Lower leg skin (tissue), 4 donors: ENCODE measurements around the gene ABLIM1. TPM values are rescaled to one million over a fixed set of nuclear protein-coding genes. Genes with fewer than 3 reads are reported as not detected.

ENCODE experiments used
- DNase-seq, 2 donors: peaks; one replicate each; pipeline ENCODE4 v3.0.0-alpha.2; 2019; ENCODE audit warnings: low spot score in 2 of 2
- H3K4me3 ChIP-seq: fragments of 200-600 bp; sonication (generic); 2 replicates; pipeline ENCODE4 v1.5.1; 2017; ENCODE audit warnings: mild to moderate bottlenecking, low read depth; ENCODE audit not compliant: poor library complexity, severe bottlenecking
- CTCF ChIP-seq, 3 donors: fragments of 450-650 bp; IDR thresholded peaks; one replicate each; pipeline ENCODE4 v1.5.1; 2016; ENCODE audit warnings: antibody characterized with exemption in 3 of 3, mild to moderate bottlenecking in 3 of 3, moderate library complexity in 2 of 3
- POLR2A ChIP-seq, 2 donors: fragments of 450-650 bp; IDR thresholded peaks; one replicate each; pipeline ENCODE4 v1.6.1; 2016 to 2017; ENCODE audit warnings: antibody characterized with exemption in 2 of 2, mild to moderate bottlenecking in 1 of 2, moderate library complexity in 1 of 2
- WGBS, 2 donors: methylation state at CpG; one replicate each; pipeline ENCODE4 v1.1.5; 2018; 5-methylcytosine and 5-hydroxymethylcytosine counted together
- intact Hi-C: fragments of 100-400 bp; cut with DNase I; formaldehyde crosslinking; loops from one replicate; pipeline ENCODE4 v1.15.0; 2023; ENCODE audit warnings: low total_unique reads
- total RNA-seq, 4 donors: library from RNA; depleted of rRNA; stranded (reverse); fragments of >200 nt; gene quantifications; one replicate each; pipeline ENCODE4 v1.1.0, GENCODE V29; 2016

ABLIM1 gene
- total RNA-seq, 4 donors from 2014 or later = 171 to 258 (median 209) TPM

GRCh38 chr10:114665406-114665805 lies 7.3 kb upstream of the ABLIM1 start:
- DNase-seq = no peak
- no peak overlapping the region for H3K4me3 ChIP-seq
- intact Hi-C loops = no loop called here
- 63 to 73% methylated on average over 2 of the region's 2 CpGs for WGBS, 2 donors
- TF ChIP-seq POLR2A (IDR thresholded peaks at IDR 0.05) = no peak
- no peak for TF ChIP-seq CTCF (IDR thresholded peaks at IDR 0.05)

GRCh38 chr10:114664127-114664526 lies 6.1 kb upstream of the ABLIM1 start:
- no peak overlapping the region for H3K4me3 ChIP-seq
- intact Hi-C loops = no loop called here
- 69 to 75% methylated on average over 4 of the region's 4 CpGs for WGBS, 2 donors
- DNase-seq = no peak
- no peak for TF ChIP-seq POLR2A (IDR thresholded peaks at IDR 0.05)
- TF ChIP-seq CTCF (IDR thresholded peaks at IDR 0.05) = no peak

GRCh38 chr10:114663626-114664025 lies 5.6 kb upstream of the ABLIM1 start:
- TF ChIP-seq CTCF (IDR thresholded peaks at IDR 0.05) (no peak), POLR2A (IDR thresholded peaks at IDR 0.05) (no peak)
- intact Hi-C loops = no loop called here

GRCh38 chr10:114662646-114663217 lies 4.7 kb upstream of the ABLIM1 start:
- no peak overlapping the region for H3K4me3 ChIP-seq
- intact Hi-C loops = no loop called here
- no peak for TF ChIP-seq CTCF (IDR thresholded peaks at IDR 0.05)
- TF ChIP-seq POLR2A (IDR thresholded peaks at IDR 0.05) = no peak
- no peak for DNase-seq
- WGBS, 2 donors = 84 to 86% methylated on average over 5 of the region's 5 CpGs

More at GRCh38 chr10:114663626-114664025, 5.6 kb upstream of the ABLIM1 start:
- no peak overlapping the region for H3K4me3 ChIP-seq
- DNase-seq = no peak
- WGBS, 2 donors = 49 to 61% methylated on average over 8 of the region's 8 CpGs

GRCh38 chr10:114661212-114661880 lies 3.3 kb upstream of the ABLIM1 start:
- no peak for DNase-seq
- intact Hi-C loops = no loop called here
- no peak for TF ChIP-seq POLR2A (IDR thresholded peaks at IDR 0.05)
- no peak for TF ChIP-seq CTCF (IDR thresholded peaks at IDR 0.05)
- no peak overlapping the region for H3K4me3 ChIP-seq
- WGBS, 2 donors = 87 to 91% methylated on average over 3 of the region's 3 CpGs
